ENCODE data around the gene CFAP251. TPM values are rescaled to one million over a fixed set of nuclear protein-coding genes. Genes with fewer than 3 reads are reported as not detected.

The CFAP251 gene
- polyA plus RNA-seq, 1 donor (not counting 4 experiments of a cell fraction or from before 2014, with no cell fraction given), result 74.2 TPM

- Histone ChIP-seq H3K9ac (ENCODE audit: control insufficient read depth, extremely low read depth, insufficient read depth, low read length) (no peak overlapping the region), H4K20me1 (ENCODE audit: control insufficient read depth, extremely low read depth, insufficient read depth, low read length) (no peaks in the 10 kb centered on the region), H3K27ac (ENCODE audit: control insufficient read depth, insufficient read depth, low read length) (no peak overlapping the region), H3K4me2 (ENCODE audit: control insufficient read depth, extremely low read depth, insufficient read depth, low read depth, low read length) (no peak overlapping the region), H3K36me3 (ENCODE audit: control insufficient read depth in 2 of 2, extremely low read depth in 1 of 2, insufficient read depth in 2 of 2, low read length in 2 of 2) (peaks cover 12% of the 10 kb centered on the region in 2 experiments), H2AFZ (ENCODE audit: control insufficient read depth, low read length) (no peak overlapping the region), H3K79me2 (ENCODE audit: control insufficient read depth, insufficient read depth, low read length) (no peaks in the 10 kb centered on the region), H3K4me1 (ENCODE audit: control insufficient read depth, extremely low read depth, insufficient read depth, low read length) (peaks cover 14% of the 10 kb centered on the region), H3K4me3 (ENCODE audit: control insufficient read depth in 2 of 3, extremely low read depth in 1 of 3, insufficient read depth in 2 of 3, low read depth in 1 of 3, low read length in 3 of 3) (no peak overlapping the region), H3K9me3 (ENCODE audit: control insufficient read depth, low read depth, low read length) (no peaks in the 10 kb centered on the region), H3K27me3 (ENCODE audit: control insufficient read depth, extremely low read depth, insufficient read depth, low read length) (no peaks in the 10 kb centered on the region), H3K9me1 (ENCODE audit: control insufficient read depth, extremely low read depth, insufficient read depth, low read length) (no peaks in the 10 kb centered on the region)
- dilution Hi-C loops (cut with MboI; ENCODE audit: extremely low pct_ligation_motif_present, low sequenced_read_pairs), result no loop called here
- FAIRE-seq (no peak), DNase-seq (ENCODE audit: low read depth, low spot score) (no peak)
- TF ChIP-seq CTCF (optimal IDR thresholded peaks at IDR 0.05 in 1 of 3, IDR thresholded peaks at IDR 0.05 in 1 of 3, conservative IDR thresholded peaks at IDR 0.05 in 1 of 3; ENCODE audit: extremely low read depth in 1 of 3, insufficient read depth in 2 of 3, low read length in 3 of 3), result no peak
- TF ChIP-seq EZH2 (IDR thresholded peaks at IDR 0.05; ENCODE audit: low read length), result no peak
These were observed 12.5 kb downstream of the CFAP251 start for GRCh38 chr12:121930862-121931261.

GRCh38 chr12:121932176-121932536 is 13.8 kb downstream of the CFAP251 start:
- H3K4me1 ChIP-seq (ENCODE audit: control insufficient read depth, extremely low read depth, insufficient read depth, low read length), result peaks cover 9% of the 10 kb centered on the region
- no peaks in the 10 kb centered on the region for H4K20me1 ChIP-seq (ENCODE audit: control insufficient read depth, extremely low read depth, insufficient read depth, low read length)
- no peak overlapping the region for H3K4me3 ChIP-seq (ENCODE audit: control insufficient read depth in 2 of 3, extremely low read depth in 1 of 3, insufficient read depth in 2 of 3, low read depth in 1 of 3, low read length in 3 of 3)
- H3K79me2 ChIP-seq (ENCODE audit: control insufficient read depth, insufficient read depth, low read length), result no peaks in the 10 kb centered on the region
- no peak overlapping the region for H3K27ac ChIP-seq (ENCODE audit: control insufficient read depth, insufficient read depth, low read length)
- H3K9ac ChIP-seq (ENCODE audit: control insufficient read depth, extremely low read depth, insufficient read depth, low read length), result no peak overlapping the region
- TF ChIP-seq EZH2 (IDR thresholded peaks at IDR 0.05; ENCODE audit: low read length) (no peak), CTCF (optimal IDR thresholded peaks at IDR 0.05 in 1 of 3, IDR thresholded peaks at IDR 0.05 in 1 of 3, conservative IDR thresholded peaks at IDR 0.05 in 1 of 3; ENCODE audit: extremely low read depth in 1 of 3, insufficient read depth in 2 of 3, low read length in 3 of 3) (no peak)
- no peaks in the 10 kb centered on the region for H3K27me3 ChIP-seq (ENCODE audit: control insufficient read depth, extremely low read depth, insufficient read depth, low read length)
- H3K36me3 ChIP-seq (ENCODE audit: control insufficient read depth in 2 of 2, extremely low read depth in 1 of 2, insufficient read depth in 2 of 2, low read length in 2 of 2), result peaks cover 12 to 18% of the 10 kb centered on the region in 2 experiments
- FAIRE-seq (no peak), DNase-seq (ENCODE audit: low read depth, low spot score) (no peak)
- no peak overlapping the region for H2AFZ ChIP-seq (ENCODE audit: control insufficient read depth, low read length)
- H3K9me1 ChIP-seq (ENCODE audit: control insufficient read depth, extremely low read depth, insufficient read depth, low read length), result no peaks in the 10 kb centered on the region
- dilution Hi-C loops (cut with MboI; ENCODE audit: extremely low pct_ligation_motif_present, low sequenced_read_pairs), result no loop called here
- no peaks in the 10 kb centered on the region for H3K9me3 ChIP-seq (ENCODE audit: control insufficient read depth, low read depth, low read length)
- no peak overlapping the region for H3K4me2 ChIP-seq (ENCODE audit: control insufficient read depth, extremely low read depth, insufficient read depth, low read depth, low read length)
